GM12872 (cell line): ENCODE results near the gene TXNDC11.

Experiments used
- CTCF ChIP-seq: IDR thresholded peaks from 3 replicates; pipeline ENCODE4 v1.5.1; 2011; ENCODE audit warnings: low read depth, mild to moderate bottlenecking, low read length, moderate library complexity; ENCODE audit not compliant: insufficient read depth

The TXNDC11 gene

GRCh38 chr16:11673091-11674000, 69.3 kb downstream of the TXNDC11 start:
- TF ChIP-seq CTCF, result no peak

- TF ChIP-seq CTCF, result no peak
These were observed 70.2 kb downstream of the TXNDC11 start for GRCh38 chr16:11672206-11673090.

- TF ChIP-seq CTCF, result no peak
These were observed 71.0 kb downstream of the TXNDC11 start for GRCh38 chr16:11671676-11672075.

- TF ChIP-seq CTCF, result no peak
These were observed 71.4 kb downstream of the TXNDC11 start for GRCh38 chr16:11671271-11671670.

- no peak for TF ChIP-seq CTCF
These were observed 72.2 kb downstream of the TXNDC11 start for GRCh38 chr16:11670171-11671131.

- no peak for TF ChIP-seq CTCF
These were observed 73.1 kb downstream of the TXNDC11 start for GRCh38 chr16:11669380-11670146.
